Measurements from ENCODE around the gene FERMT1.

- TF ChIP-seq CTCF (IDR thresholded peaks at IDR 0.05; ENCODE audit: low read length) (no peak), EZH2phosphoT487 (IDR thresholded peaks at IDR 0.05; ENCODE audit: low read length) (no peak), EZH2 (optimal IDR thresholded peaks at IDR 0.05; ENCODE audit: low read depth, low read length) (no peak)
Measured at GRCh38 chr20:6066582-6066981, 56.2 kb downstream of the FERMT1 start.
